Endothelial cell of umbilical vein (primary cell): ENCODE measurements around the gene CBFA2T3.

ENCODE experiments used
- EZH2 ChIP-seq: IDR thresholded peaks from 2 replicates; pipeline ENCODE4 v1.6.1; 2012; ENCODE audit warnings: borderline replicate concordance, low read depth, mild to moderate bottlenecking, moderate library complexity, low read length, inconsistent platforms; ENCODE audit not compliant: severe bottlenecking
- MAX ChIP-seq: IDR thresholded peaks from 2 replicates; pipeline ENCODE4 v1.6.1; 2011; ENCODE audit not compliant: insufficient read depth, insufficient read length
- POLR2A ChIP-seq: IDR thresholded peaks from 2 replicates; pipeline ENCODE4 v1.6.1; 2012; ENCODE audit warnings: low read depth, mild to moderate bottlenecking, control low read depth, low read length
- POLR2AphosphoS5 ChIP-seq: IDR thresholded peaks from 2 replicates; pipeline ENCODE4 v1.6.1; 2012; ENCODE audit warnings: low read depth, mild to moderate bottlenecking, control low read depth, low read length, moderate library complexity; ENCODE audit not compliant: insufficient read depth
- TF ChIP-seq, protein P1 (sequence below), 2 donors: IDR thresholded peaks; 1 replicate in 1 of 2; 2 replicates in 1 of 2; pipeline ENCODE4 v1.5.1; 2011; ENCODE audit warnings: low read length in 2 of 2, mild to moderate bottlenecking in 2 of 2, moderate library complexity in 2 of 2, control low read depth in 1 of 2, inconsistent platforms in 1 of 2, low read depth in 1 of 2; ENCODE audit not compliant: insufficient read depth in 1 of 2; ENCODE audit errors: extremely low read depth in 1 of 2

GRCh38 chr16:88878356-88878755 lies 98.7 kb downstream of the CBFA2T3 start:
- TF ChIP-seq, protein P1, sequence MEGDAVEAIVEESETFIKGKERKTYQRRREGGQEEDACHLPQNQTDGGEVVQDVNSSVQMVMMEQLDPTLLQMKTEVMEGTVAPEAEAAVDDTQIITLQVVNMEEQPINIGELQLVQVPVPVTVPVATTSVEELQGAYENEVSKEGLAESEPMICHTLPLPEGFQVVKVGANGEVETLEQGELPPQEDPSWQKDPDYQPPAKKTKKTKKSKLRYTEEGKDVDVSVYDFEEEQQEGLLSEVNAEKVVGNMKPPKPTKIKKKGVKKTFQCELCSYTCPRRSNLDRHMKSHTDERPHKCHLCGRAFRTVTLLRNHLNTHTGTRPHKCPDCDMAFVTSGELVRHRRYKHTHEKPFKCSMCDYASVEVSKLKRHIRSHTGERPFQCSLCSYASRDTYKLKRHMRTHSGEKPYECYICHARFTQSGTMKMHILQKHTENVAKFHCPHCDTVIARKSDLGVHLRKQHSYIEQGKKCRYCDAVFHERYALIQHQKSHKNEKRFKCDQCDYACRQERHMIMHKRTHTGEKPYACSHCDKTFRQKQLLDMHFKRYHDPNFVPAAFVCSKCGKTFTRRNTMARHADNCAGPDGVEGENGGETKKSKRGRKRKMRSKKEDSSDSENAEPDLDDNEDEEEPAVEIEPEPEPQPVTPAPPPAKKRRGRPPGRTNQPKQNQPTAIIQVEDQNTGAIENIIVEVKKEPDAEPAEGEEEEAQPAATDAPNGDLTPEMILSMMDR (IDR thresholded peaks at IDR 0.05; ENCODE audit: extremely low read depth in 1 of 2, insufficient read depth in 1 of 2, low read depth in 1 of 2, low read length in 2 of 2): no peak
- no peak for TF ChIP-seq POLR2AphosphoS5
- TF ChIP-seq POLR2A: no peak
- TF ChIP-seq EZH2: no peak
- TF ChIP-seq MAX: no peak
